H1 (cell line): Measurements from ENCODE around the gene DGAT2. TPM values are rescaled to one million over a fixed set of nuclear protein-coding genes. Genes with fewer than 3 reads are reported as not detected.

Source experiments
- CTCF ChIA-PET: fragments of 300-600 bp; sonication (Branson Sonifier 250); formaldehyde crosslinking; loops from one replicate; lab custom pipeline; 2021; ENCODE audit not compliant: partially characterized antibody; lab: Charles Lee
- POLR2A ChIA-PET: fragments of 300-600 bp; sonication (Branson Sonifier 250); formaldehyde crosslinking; loops from one replicate; lab custom pipeline; 2021; ENCODE audit warnings: inconsistent platforms; ENCODE audit not compliant: partially characterized antibody; lab: Charles Lee
- DNase-seq, 2 experiments: peaks; one replicate each; pipeline versions ENCODE4 v3.0.0 to v3.0.0-alpha.2; 2010 to 2022; ENCODE audit warnings: low spot score in 2 of 2, low read depth in 1 of 2, mixed read lengths in 1 of 2
- FAIRE-seq: peaks from 2 replicates; lab custom pipeline; 2011; peaks lifted over from hg19 to GRCh38; lab: Jason Lieb, UNC
- H2AFZ ChIP-seq: 2 replicates; pipeline ENCODE4 v1.8.1; 2012; ENCODE audit warnings: low read length, inconsistent platforms
- H2AK5ac ChIP-seq: 2 replicates; pipeline ENCODE4 v1.6.1; 2013; ENCODE audit warnings: low read depth, low read length
- H2BK120ac ChIP-seq: replicated peaks from 2 replicates; pipeline ENCODE3; 2013; ENCODE audit warnings: low read depth, low read length, inconsistent platforms
- H2BK12ac ChIP-seq: 2 replicates; pipeline ENCODE4 v1.6.1; 2013; ENCODE audit warnings: low read depth, low read length
- H2BK15ac ChIP-seq: 2 replicates; pipeline ENCODE4 v1.6.1; 2013; ENCODE audit warnings: low read length
- H2BK20ac ChIP-seq: 2 replicates; pipeline ENCODE4 v1.6.1; 2013; ENCODE audit warnings: low read length
- H2BK5ac ChIP-seq: 2 replicates; pipeline ENCODE4 v1.6.1; 2013; ENCODE audit warnings: low read depth, low read length
- H3K14ac ChIP-seq: 2 replicates; pipeline ENCODE4 v1.6.1; 2013; ENCODE audit warnings: inconsistent platforms; ENCODE audit not compliant: insufficient read length
- H3K18ac ChIP-seq: 2 replicates; pipeline ENCODE4 v1.6.1; 2013; ENCODE audit warnings: low read length; ENCODE audit errors: extremely low read depth
- H3K23ac ChIP-seq: 2 replicates; pipeline ENCODE4 v1.6.1; 2013; ENCODE audit warnings: inconsistent platforms; ENCODE audit not compliant: insufficient read length
- H3K23me2 ChIP-seq: 2 replicates; pipeline ENCODE4 v1.6.1; 2013; ENCODE audit warnings: low read depth, low read length
- H3K27ac ChIP-seq: 2 replicates; pipeline ENCODE4 v1.6.1; 2011; ENCODE audit warnings: low read depth, low read length, inconsistent platforms
- H3K27me3 ChIP-seq, 4 experiments: replicated peaks in 1 of 4; 1 replicate in 1 of 4; 2 replicates in 3 of 4; pipeline versions ENCODE4 v1.6.1 to v1.8.1; 2011 to 2013; ENCODE audit warnings: low read length in 3 of 4, mild to moderate bottlenecking in 3 of 4, inconsistent platforms in 2 of 4, mixed read lengths in 2 of 4, moderate library complexity in 1 of 4; ENCODE audit not compliant: control insufficient read depth in 3 of 4, insufficient read depth in 3 of 4; ENCODE audit errors: extremely low read depth in 1 of 4
- H3K36me3 ChIP-seq, 4 experiments: 2 replicates each; pipeline versions ENCODE4 v1.6.1 to v1.8.1; 2011 to 2013; ENCODE audit warnings: mild to moderate bottlenecking in 4 of 4, low read length in 3 of 4, moderate library complexity in 2 of 4, control low read depth in 1 of 4, inconsistent platforms in 1 of 4; ENCODE audit not compliant: insufficient read depth in 4 of 4, control insufficient read depth in 2 of 4
- H3K4ac ChIP-seq: replicated peaks from 2 replicates; pipeline ENCODE3; 2013; ENCODE audit warnings: low read length, low read depth, mixed read lengths, inconsistent platforms; ENCODE audit not compliant: insufficient read length
- H3K4me1 ChIP-seq, 4 experiments: replicated peaks in 1 of 4; 1 replicate in 1 of 4; 2 replicates in 3 of 4; pipeline versions ENCODE4 v1.6.1 to v1.8.1; 2011 to 2013; ENCODE audit warnings: low read length in 3 of 4, inconsistent platforms in 2 of 4, mixed read lengths in 1 of 4; ENCODE audit not compliant: insufficient read depth in 4 of 4, control insufficient read depth in 3 of 4
- H3K4me2 ChIP-seq, 2 experiments: 2 replicates each; pipeline versions ENCODE4 v1.6.1 to v1.8.1; 2011 to 2013; ENCODE audit warnings: low read depth in 2 of 2, low read length in 2 of 2, control low read depth in 1 of 2, inconsistent platforms in 1 of 2, mild to moderate bottlenecking in 1 of 2; ENCODE audit not compliant: insufficient read depth in 1 of 2
- H3K4me3 ChIP-seq, 4 experiments: fragments of 200-600, 300-600 bp in 1 of 4; sonication (generic), shearing (Covaris generic), sonication (Bioruptor Twin) in 1 of 4; 2 replicates each; pipeline versions ENCODE4 v1.5.1 to v1.8.1; 2011 to 2016; ENCODE audit warnings: low read length in 4 of 4, low read depth in 3 of 4, control low read depth in 2 of 4, inconsistent platforms in 2 of 4, mild to moderate bottlenecking in 2 of 4, mixed read lengths in 1 of 4, moderate library complexity in 1 of 4; ENCODE audit not compliant: insufficient read depth in 2 of 4; ENCODE audit errors: extremely low read depth in 1 of 4
- H3K56ac ChIP-seq: replicated peaks from 2 replicates; pipeline ENCODE3; 2013; ENCODE audit warnings: low read depth, mild to moderate bottlenecking, mixed read lengths, low read length, inconsistent platforms; ENCODE audit not compliant: insufficient read length
- H3K79me1 ChIP-seq: 2 replicates; pipeline ENCODE4 v1.6.1; 2013; ENCODE audit warnings: low read depth, low read length, control low read depth
- H3K79me2 ChIP-seq, 2 experiments: 2 replicates each; pipeline versions ENCODE4 v1.6.1 to v1.8.1; 2012 to 2013; ENCODE audit warnings: low read length in 2 of 2, mild to moderate bottlenecking in 2 of 2, inconsistent platforms in 1 of 2; ENCODE audit not compliant: insufficient read depth in 2 of 2, control insufficient read depth in 1 of 2
- H3K9ac ChIP-seq, 4 experiments: replicated peaks in 1 of 4; 1 replicate in 1 of 4; 2 replicates in 3 of 4; pipeline versions ENCODE4 v1.6.1 to v1.8.1; 2011 to 2013; ENCODE audit warnings: low read depth in 3 of 4, low read length in 3 of 4, control low read depth in 2 of 4, mild to moderate bottlenecking in 2 of 4, moderate library complexity in 2 of 4, inconsistent platforms in 1 of 4; ENCODE audit errors: extremely low read depth in 1 of 4
- H3K9me3 ChIP-seq, 2 experiments: 2 replicates each; pipeline versions ENCODE4 v1.6.1 to v1.8.1; 2012 to 2013; ENCODE audit warnings: mild to moderate bottlenecking in 2 of 2, moderate library complexity in 2 of 2, control low read depth in 1 of 2, inconsistent platforms in 1 of 2, low read depth in 1 of 2, low read length in 1 of 2, mixed read lengths in 1 of 2; ENCODE audit not compliant: insufficient read depth in 2 of 2
- H4K20me1 ChIP-seq, 2 experiments: replicated peaks in 1 of 2; 2 replicates each; pipeline versions ENCODE3 to v1.8.1; 2011 to 2013; ENCODE audit warnings: inconsistent platforms in 2 of 2, low read length in 2 of 2, mild to moderate bottlenecking in 1 of 2; ENCODE audit not compliant: insufficient read depth in 2 of 2, control insufficient read depth in 1 of 2
- H4K5ac ChIP-seq: 2 replicates; pipeline ENCODE4 v1.6.1; 2013; ENCODE audit warnings: low read length, low read depth, mixed read lengths, inconsistent platforms; ENCODE audit not compliant: insufficient read length
- H4K8ac ChIP-seq: 2 replicates; pipeline ENCODE4 v1.8.0; 2013; ENCODE audit warnings: mild to moderate bottlenecking, moderate library complexity, low read length, inconsistent platforms; ENCODE audit not compliant: insufficient read depth; ENCODE audit errors: extremely low read depth
- H4K91ac ChIP-seq: replicated peaks from 2 replicates; pipeline ENCODE3; 2013; ENCODE audit warnings: low read length, mixed read lengths, inconsistent platforms; ENCODE audit not compliant: insufficient read length
- ASH2L ChIP-seq: fragments of 200-600, 300-600 bp; sonication (generic); IDR thresholded peaks from one replicate; pipeline ENCODE4 v1.7.1; 2017; ENCODE audit warnings: low read length
- JUND ChIP-seq: IDR thresholded peaks from 2 replicates; pipeline ENCODE4 v1.6.1; 2011; ENCODE audit warnings: mild to moderate bottlenecking, improper control_type of control experiment, low read length
- POLR2A ChIP-seq, 2 experiments: IDR thresholded peaks; 1 replicate in 1 of 2; 2 replicates in 1 of 2; pipeline ENCODE4 v1.6.1; 2011; ENCODE audit warnings: low read depth in 2 of 2, low read length in 2 of 2, mild to moderate bottlenecking in 2 of 2; ENCODE audit errors: control extremely low read depth in 1 of 2
- TEAD4 ChIP-seq: IDR thresholded peaks from 2 replicates; pipeline ENCODE4 v1.6.1; 2012; ENCODE audit warnings: low read depth, low read length, inconsistent platforms, mixed read lengths
- WGBS, 2 experiments: shearing (Covaris generic) in 1 of 2; methylation state at CpG; one replicate each; pipeline versions ENCODE4 v1.1.6 to v1.1.7; 2013 to 2015; ENCODE audit warnings: low lambda C conversion rate in 2 of 2, mixed read lengths in 2 of 2, inconsistent platforms in 1 of 2, low coverage in 1 of 2, missing lambda C conversion rate in 1 of 2; ENCODE audit not compliant: insufficient replicate concordance in 2 of 2, insufficient coverage in 1 of 2, insufficient read length in 1 of 2; ENCODE audit errors: extremely low coverage in 1 of 2, missing lambda C conversion rate in 1 of 2; 5-methylcytosine and 5-hydroxymethylcytosine counted together
- polyA plus RNA-seq, 7 experiments: library from polyadenylated mRNA; depleted of rRNA in 3 of 7; stranded (reverse) in 5 of 7; unstranded in 2 of 7; fragments of >200 nt in 5 of 7; fragments of 200-250 nt in 2 of 7; gene quantifications; 1 replicate in 5 of 7; 2 replicates in 1 of 7; 4 replicates in 1 of 7; pipeline versions ENCODE4 v1.2.1 to v1.2.3, GENCODE V29; 2011 to 2013; ENCODE audit warnings: missing spikeins in 2 of 7, mixed read lengths in 2 of 7
- total RNA-seq: library from RNA; stranded (reverse); fragmentation: NEBNext Ultra II Directional; extraction: Animal tissue kit (Norgen Biotek cat#: 25700); gene quantifications from 2 replicates; pipeline ENCODE4 v1.2.1, GENCODE V29; 2021

Gene DGAT2
- total and polyA plus RNA-seq, 2 of the 8 experiments (the other 6 are each of a cell fraction or from before 2014, with no cell fraction given): 3.2 to 5.9 TPM

GRCh38 chr11:75781296-75781695 lies 12.7 kb downstream of the DGAT2 start:
- Histone ChIP-seq H4K5ac (no peak overlapping the region), H3K79me1 (no peaks in the 10 kb centered on the region), H4K91ac (no peak overlapping the region), H3K4me2 (no peak overlapping the region), H2AK5ac (no peak overlapping the region), H3K9ac (no peak overlapping the region), H4K20me1 (no peaks in the 10 kb centered on the region), H3K36me3 (no peaks in the 10 kb centered on the region), H3K14ac (no peak overlapping the region), H3K27ac (no peak overlapping the region), H3K4me3 (no peak overlapping the region), H3K4me1 (no peaks in the 10 kb centered on the region), H3K9me3 (no peaks in the 10 kb centered on the region), H4K8ac (no peak overlapping the region), H3K27me3 (no peaks in the 10 kb centered on the region), H2AFZ (no peak overlapping the region), H3K4ac (no peak overlapping the region), H2BK12ac (no peak overlapping the region), H3K18ac (no peak overlapping the region), H2BK15ac (no peak overlapping the region), H3K23ac (no peak overlapping the region), H2BK120ac (no peak overlapping the region), H3K23me2 (no peaks in the 10 kb centered on the region), H3K56ac (no peak overlapping the region), H3K79me2 (no peaks in the 10 kb centered on the region), H2BK5ac (no peak overlapping the region), H2BK20ac (no peak overlapping the region)
- CTCF ChIA-PET: interaction anchor here (0.7 to 1.8 kb wide), 4 partner anchors 10 to 55 kb away, joined by 3 to 5 read pairs (median 4); no protein-coding TSS in a partner anchor
- 91% methylated on average over 7 of the region's 7 CpGs; no CpG with 5 or more reads in 1 of the 2 experiments for WGBS, 2 experiments
- POLR2A ChIA-PET: interaction anchor here (0.6 kb wide), 1 partner anchor 987 kb away, joined by 3 read pairs; no protein-coding TSS in a partner anchor
- FAIRE-seq (no peak), DNase-seq (no peak)
- no peak for TF ChIP-seq TEAD4
- TF ChIP-seq JUND: no peak
- no peak for TF ChIP-seq POLR2A (IDR thresholded peaks at IDR 0.05; ENCODE audit: control extremely low read depth in 1 of 2, low read depth in 2 of 2, low read length in 2 of 2)
- no peak for TF ChIP-seq ASH2L
